GM10847 (cell line): Measurements from ENCODE around the gene ZC3H4.

ENCODE experiments used
- POLR2A ChIP-seq: IDR thresholded peaks from 2 replicates; pipeline ENCODE4 v1.6.1; 2011; ENCODE audit not compliant: insufficient read length; ENCODE audit errors: extremely low read depth

The ZC3H4 gene

GRCh38 chr19:47112997-47113849 is at the start of gene ZC3H4:
TSS of gene ZC3H4 (minus strand) at chr19:47113776. CDS start at chr19:47112584, 1,192 bp downstream.
- TF ChIP-seq POLR2A: peak; percentile 51

GRCh38 chr19:47161876-47162489 is 48.4 kb upstream of the ZC3H4 start:
- no peak for TF ChIP-seq POLR2A

- no peak for TF ChIP-seq POLR2A
Observed at GRCh38 chr19:47158879-47159503, 45.4 kb upstream of the ZC3H4 start.

GRCh38 chr19:47158367-47158791 is 44.8 kb upstream of the ZC3H4 start:
- no peak for TF ChIP-seq POLR2A

GRCh38 chr19:47157431-47158321 is 44.1 kb upstream of the ZC3H4 start:
- no peak for TF ChIP-seq POLR2A

GRCh38 chr19:47156861-47157430 is 43.4 kb upstream of the ZC3H4 start:
- TF ChIP-seq POLR2A: no peak

GRCh38 chr19:47155148-47155547 is 41.6 kb upstream of the ZC3H4 start:
- TF ChIP-seq POLR2A: no peak

- no peak for TF ChIP-seq POLR2A
Observed at GRCh38 chr19:47153266-47153665, 39.7 kb upstream of the ZC3H4 start.

- no peak for TF ChIP-seq POLR2A
Observed at GRCh38 chr19:47152632-47153031, 39.1 kb upstream of the ZC3H4 start.

- TF ChIP-seq POLR2A: no peak
Observed at GRCh38 chr19:47152205-47152604, 38.6 kb upstream of the ZC3H4 start.

- no peak for TF ChIP-seq POLR2A
Observed at GRCh38 chr19:47151627-47152026, 38.1 kb upstream of the ZC3H4 start.

GRCh38 chr19:47146920-47147319 is 33.3 kb upstream of the ZC3H4 start:
- TF ChIP-seq POLR2A: no peak

- no peak for TF ChIP-seq POLR2A
Observed at GRCh38 chr19:47145639-47146486, 32.3 kb upstream of the ZC3H4 start.

GRCh38 chr19:47144630-47145029 is 31.1 kb upstream of the ZC3H4 start:
- no peak for TF ChIP-seq POLR2A
